IPS-18c (cell line): ENCODE data around the gene GPR180.
"Not testable (repeated sequence)": the region's sequence is repeated elsewhere in the genome, so short reads cannot be mapped to it uniquely, and the experiment has no call there.

Experiments used
- H3K4me3 ChIP-seq: 2 replicates; pipeline ENCODE4 v1.7.0; 2013; ENCODE audit warnings: low read depth, mild to moderate bottlenecking, low read length, moderate library complexity; ENCODE audit not compliant: insufficient read depth
- H3K9me3 ChIP-seq: one replicate; pipeline ENCODE4 v1.6.1; 2013; ENCODE audit warnings: mild to moderate bottlenecking, low read length, moderate library complexity; ENCODE audit not compliant: control insufficient read depth, insufficient read depth

The GPR180 gene

DNA sequence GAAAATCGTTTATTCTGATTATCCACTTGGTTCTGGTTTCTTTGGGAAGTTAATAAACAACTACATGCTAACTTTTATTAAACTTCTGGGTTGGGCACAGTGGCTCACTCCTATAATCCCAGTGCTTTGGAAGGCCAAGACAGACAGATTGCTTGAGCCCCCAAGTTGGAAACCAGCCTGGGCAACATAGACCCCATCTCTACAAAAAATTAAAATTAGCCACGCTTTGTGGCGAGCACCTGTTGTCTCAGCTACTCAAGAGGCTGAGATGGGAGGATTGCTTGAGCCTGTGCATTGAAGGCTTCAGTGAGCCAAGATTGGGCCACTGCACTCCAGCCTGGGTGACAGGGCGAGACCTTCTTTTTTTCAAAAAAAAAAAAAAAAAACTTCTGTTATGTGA lies 21.7 kb downstream of the GPR180 start:
- Histone ChIP-seq H3K4me3 (no peak overlapping the region), H3K9me3 (no peaks in the 10 kb centered on the region)

DNA sequence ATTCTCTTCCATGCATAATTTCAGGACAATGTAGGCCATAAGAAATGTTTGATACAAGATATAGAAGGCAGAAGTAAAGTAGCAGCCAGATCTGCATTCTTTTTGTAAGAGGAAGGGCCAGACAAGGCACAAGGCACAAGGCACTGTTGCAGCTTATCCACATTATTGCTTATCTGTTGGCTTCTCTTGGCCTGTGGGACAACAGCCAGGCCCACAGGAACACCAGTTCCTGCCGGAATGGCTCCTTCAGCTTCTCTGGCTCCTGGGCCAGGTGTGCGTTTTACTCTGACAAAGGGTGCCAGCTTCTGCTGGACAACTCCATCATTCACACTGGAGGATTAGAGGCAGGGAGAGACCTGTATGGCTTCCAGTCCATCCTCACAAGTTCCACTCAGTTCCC lies 29.2 kb downstream of the GPR180 start:
- H3K9me3 ChIP-seq, result no peaks in the 10 kb centered on the region

DNA sequence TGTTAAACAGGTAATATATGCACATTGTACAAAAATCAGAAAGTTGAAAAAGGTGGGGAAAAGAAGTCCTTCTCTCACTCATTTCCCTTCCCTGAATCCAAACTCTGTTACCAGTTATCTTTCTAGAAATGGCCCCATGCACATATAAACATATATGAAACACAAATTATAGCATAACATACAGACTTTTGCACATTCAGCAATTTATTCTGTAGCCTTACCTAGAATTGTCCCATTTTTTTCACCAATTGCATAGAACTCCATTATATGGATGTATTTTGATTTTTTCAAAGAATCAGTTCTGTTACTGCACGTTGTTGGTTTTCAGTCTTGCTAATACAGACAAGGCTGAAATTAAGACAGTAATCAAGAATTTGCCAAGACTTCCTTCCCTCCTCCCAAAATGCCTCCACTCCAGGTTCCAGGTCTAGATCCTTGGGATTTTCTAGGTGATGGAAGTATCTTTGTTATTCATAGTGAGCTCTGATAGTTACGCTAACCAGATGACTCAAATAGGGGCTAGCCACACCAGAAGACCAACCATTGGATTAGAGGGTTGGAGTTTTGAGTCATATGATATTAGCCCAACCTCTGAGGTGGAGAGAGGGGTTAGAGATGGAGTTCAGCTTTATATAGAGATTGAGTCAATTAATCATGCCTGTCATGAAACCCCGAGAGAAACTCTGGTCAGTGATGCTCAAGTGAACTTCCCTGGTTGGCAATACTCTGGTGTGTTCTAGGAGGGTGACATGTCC lies 30.7 kb downstream of the GPR180 start:
- Histone ChIP-seq H3K9me3 (no peaks in the 10 kb centered on the region), H3K4me3 (no peak overlapping the region)

More for the DNA sequence above, 29.2 kb downstream of the GPR180 start:
- no peak overlapping the region for H3K4me3 ChIP-seq

DNA sequence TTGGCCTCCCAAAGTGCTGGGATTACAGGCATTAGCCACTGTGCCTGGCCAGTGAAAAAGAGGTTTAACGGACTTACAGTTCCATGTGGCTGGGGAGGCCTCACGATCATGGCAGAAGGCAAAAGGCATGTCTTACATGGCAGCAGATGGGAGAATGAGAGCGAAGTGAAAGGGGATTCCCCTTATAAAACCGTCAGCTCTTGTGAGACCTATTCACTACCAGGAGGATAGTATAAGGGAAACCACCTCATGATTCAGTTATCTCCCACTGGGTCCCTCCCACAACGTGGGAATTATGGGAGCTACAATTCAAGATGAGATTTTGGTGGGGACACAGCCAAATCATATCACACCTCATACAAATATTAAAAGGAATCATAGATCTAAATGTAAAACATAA lies 34.4 kb downstream of the GPR180 start:
- H3K4me3 ChIP-seq, H3K9me3 ChIP-seq: not testable (repeated sequence)

DNA sequence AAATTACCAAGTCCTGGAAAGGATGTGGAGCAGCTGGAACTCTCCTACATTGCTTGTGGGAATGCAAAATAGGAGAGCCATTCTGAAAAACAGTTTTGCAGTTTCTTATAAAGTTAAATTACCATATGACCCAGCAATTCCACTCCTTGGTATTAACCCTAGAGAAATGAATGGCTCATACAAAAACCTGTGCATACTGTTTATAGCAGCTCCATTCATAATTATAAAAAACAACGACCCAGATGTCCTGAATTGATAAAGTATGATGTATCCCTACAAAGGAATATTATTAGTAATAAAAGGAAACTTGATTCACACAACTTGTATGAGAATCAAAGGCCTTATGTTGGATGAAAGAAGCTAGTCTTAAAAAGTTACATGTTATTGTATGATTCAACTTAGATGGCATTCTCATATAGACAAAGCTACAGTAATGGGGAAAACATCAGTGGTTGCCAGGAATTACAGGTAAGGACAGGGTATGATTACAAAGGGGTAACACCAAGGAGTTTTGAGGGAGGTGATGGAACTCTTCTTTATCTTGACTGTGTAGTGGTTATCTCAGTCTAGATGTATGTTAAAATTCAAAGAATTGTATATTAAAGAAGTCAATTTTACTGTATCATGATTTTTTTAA lies 35.4 kb downstream of the GPR180 start:
- Histone ChIP-seq H3K4me3 (no peak overlapping the region), H3K9me3 (peaks cover 2% of the 10 kb centered on the region)

DNA sequence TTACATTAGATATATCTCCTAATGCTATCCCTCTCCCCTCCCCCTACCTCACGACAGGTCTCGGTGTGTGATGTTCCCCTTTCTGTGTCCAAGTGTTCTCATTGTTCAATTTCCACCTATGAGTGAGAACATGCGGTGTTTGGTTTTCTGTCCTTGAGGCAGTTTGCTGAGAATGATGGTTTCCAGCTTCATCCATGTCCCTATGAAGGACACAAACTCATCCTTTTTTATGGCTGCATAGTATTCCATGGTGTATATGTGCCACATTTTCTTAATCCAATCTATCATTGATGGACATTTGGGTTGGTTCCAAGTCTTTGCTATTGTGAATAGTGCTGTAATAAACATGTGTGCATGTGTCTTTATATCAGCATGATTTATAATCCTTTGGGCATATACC lies 36.0 kb downstream of the GPR180 start:
- not testable (repeated sequence) for H3K9me3 ChIP-seq

DNA sequence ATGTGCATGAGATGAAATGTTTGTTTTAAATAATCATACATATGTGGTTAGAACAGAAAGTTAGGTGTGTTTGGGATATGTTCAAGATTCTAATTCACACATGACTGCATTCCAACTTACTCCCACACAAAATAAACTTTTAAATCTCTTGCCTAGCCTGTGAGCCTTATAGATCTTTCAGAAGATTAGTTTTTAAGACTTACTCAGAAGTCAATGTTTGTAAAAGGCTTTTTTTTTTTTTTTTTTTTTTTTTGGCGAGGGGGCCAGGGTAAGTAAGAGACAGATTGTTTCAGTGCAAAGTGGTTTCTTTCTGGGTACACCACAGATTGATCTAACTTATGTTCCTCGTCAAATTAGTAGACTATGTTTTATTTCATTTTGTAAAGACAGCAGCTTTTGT lies 39.1 kb downstream of the GPR180 start:
- H3K9me3 ChIP-seq, result peaks cover 4% of the 10 kb centered on the region
- no peak overlapping the region for H3K4me3 ChIP-seq

More for the DNA sequence above, 36.0 kb downstream of the GPR180 start:
- not testable (repeated sequence) for H3K4me3 ChIP-seq

DNA sequence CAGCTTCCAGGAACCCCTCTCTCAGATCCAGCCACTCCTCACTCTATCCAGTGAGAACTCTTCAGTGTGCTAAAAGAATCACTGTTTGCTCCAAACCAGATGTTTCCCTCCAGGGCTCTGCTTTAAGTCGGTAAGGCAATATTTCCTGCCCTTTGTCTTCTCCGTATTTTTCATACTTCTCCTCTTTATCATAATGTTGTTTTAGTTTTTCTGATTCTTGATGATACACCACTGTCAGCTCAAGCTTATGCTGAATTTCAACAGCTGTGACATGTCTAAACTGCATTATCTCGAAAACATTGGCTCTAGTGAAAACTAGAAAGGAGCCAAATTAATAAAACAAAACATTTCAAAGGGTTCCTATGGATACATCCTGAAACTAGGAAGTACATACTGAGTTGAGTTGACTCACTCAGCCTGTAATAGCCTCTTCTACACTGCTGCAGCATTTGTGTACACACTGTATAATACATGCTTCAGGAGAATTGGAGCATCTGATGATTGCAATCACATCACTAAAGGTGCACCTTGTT lies 39.8 kb downstream of the GPR180 start:
- Histone ChIP-seq H3K4me3 (no peak overlapping the region), H3K9me3 (peaks cover 4% of the 10 kb centered on the region)

DNA sequence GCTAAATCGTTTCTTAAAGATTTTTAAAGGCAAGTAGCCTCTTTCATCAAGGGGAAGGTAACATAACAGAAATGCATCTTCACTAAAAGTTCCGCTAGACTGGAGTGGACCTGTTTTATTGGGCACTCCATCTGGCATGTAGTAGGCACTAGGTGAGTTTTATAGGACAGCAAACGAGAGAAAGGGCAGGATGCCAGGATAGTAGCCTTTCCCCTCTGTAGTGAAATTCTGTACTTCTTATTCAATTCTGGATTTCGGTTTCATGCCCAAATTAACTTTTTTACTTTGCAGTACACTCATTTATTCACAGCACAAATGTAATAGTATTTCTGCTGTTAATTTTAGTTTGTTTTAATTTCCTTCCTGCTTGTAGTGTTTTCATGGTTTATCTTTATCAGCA lies 45.2 kb downstream of the GPR180 start:
- Histone ChIP-seq H3K4me3 (no peak overlapping the region), H3K9me3 (peaks cover 2% of the 10 kb centered on the region)

DNA sequence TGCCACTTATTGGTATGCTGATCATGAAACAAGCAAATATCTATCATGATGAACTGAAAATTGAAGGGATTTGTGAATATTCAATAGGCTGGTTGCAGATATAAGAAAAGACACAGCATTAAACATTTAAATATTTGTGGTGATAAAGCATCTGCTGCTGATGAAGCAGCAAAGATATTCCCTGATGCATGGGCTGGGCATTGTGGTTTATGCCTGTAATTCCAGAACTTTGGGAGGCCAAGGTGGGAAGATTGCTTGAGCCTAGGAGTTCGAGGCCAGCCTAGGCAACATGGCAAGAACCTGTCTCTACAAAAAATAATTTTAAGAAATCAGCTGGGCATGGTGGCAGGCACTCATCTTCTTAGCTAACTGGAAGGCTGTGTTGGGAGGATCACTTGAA lies 54.5 kb downstream of the GPR180 start:
- Histone ChIP-seq H3K9me3 (no peaks in the 10 kb centered on the region), H3K4me3 (no peak overlapping the region)

DNA sequence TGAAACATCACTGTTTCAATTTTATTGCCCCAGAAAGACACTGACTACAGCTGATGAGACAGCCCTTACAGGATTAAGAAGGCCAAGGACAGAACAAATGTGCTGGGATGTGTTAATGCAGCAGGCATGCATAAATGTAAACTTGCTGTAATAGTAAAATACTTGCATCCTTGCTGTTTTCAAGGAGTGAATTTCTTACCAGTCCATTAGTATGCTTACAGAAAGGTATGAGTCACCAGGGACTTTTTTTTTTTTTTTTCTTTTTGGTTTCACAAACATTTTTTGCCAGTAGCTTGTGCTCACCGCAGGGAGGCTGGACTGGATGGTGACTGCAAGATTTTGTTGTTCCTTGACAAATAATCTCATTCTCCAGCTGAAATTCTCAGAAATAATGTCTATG lies 55.1 kb downstream of the GPR180 start:
- H3K4me3 ChIP-seq, result no peak overlapping the region
- no peaks in the 10 kb centered on the region for H3K9me3 ChIP-seq

DNA sequence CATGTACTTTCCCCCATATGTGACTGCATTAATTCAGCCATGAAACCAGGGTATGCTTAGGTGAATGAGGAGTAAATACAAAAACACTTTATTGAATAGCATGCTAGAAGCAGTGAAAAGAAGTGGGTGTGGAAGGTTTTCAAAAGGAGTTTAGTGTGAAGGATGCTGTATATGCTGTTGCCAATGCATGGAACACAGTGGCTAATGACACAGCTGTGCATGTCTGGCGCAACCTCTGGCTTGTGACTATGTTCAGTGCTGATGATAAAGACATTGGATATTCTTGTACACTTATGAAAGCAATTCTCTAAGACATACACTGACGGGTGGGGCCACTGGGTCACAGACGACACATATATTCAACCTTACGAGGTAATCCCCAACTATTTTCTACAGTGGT lies 55.5 kb downstream of the GPR180 start:
- no peaks in the 10 kb centered on the region for H3K9me3 ChIP-seq
- no peak overlapping the region for H3K4me3 ChIP-seq

DNA sequence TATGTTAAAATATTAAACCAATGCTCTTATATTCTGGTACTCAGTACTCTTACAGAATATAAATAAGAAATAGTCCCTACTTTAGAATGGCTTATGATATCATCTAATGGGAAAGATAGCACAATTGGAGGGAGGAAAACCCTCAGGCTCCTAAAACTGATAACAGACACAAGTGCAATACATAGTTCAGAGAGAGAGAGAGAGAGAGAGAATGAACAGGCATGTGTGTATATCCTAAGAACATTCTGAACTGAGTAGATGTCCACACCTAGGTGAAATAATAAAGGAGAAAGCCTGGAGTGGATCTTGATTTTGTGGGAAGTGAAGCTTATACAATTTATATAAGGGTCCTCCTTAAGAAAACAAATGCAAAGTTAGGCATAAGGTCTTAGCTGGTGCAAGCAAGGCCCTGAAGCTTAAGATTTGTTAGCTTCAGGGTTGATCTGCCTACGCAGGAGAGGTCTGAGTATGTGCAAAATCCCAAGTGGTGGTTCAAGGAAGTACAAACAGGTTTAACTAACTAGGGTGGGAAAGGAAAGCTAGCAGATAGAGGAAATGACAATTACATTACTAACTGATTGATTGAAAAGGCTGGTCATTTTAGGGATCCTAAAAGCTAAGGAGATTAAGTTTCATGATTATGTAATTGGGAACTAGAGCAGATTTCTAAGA lies 57.4 kb downstream of the GPR180 start:
- Histone ChIP-seq H3K4me3 (no peak overlapping the region), H3K9me3 (no peaks in the 10 kb centered on the region)

DNA sequence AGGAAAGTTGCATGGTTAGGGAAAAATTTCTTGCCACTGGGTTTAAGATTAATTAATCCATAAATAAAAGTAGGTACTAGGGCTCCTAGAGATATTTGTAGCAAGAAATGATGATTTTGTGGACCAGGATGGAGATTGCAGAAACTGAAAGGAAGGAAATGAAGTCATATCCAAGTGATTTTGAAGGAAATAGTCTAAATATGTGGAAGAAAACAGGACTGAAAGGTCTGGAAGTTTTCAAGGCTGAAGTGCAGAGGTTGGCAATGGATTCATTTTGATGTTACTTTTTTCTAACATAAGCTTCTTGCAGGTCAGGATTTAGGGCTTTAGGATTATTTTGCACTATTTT lies 57.9 kb downstream of the GPR180 start:
- no peaks in the 10 kb centered on the region for H3K9me3 ChIP-seq

DNA sequence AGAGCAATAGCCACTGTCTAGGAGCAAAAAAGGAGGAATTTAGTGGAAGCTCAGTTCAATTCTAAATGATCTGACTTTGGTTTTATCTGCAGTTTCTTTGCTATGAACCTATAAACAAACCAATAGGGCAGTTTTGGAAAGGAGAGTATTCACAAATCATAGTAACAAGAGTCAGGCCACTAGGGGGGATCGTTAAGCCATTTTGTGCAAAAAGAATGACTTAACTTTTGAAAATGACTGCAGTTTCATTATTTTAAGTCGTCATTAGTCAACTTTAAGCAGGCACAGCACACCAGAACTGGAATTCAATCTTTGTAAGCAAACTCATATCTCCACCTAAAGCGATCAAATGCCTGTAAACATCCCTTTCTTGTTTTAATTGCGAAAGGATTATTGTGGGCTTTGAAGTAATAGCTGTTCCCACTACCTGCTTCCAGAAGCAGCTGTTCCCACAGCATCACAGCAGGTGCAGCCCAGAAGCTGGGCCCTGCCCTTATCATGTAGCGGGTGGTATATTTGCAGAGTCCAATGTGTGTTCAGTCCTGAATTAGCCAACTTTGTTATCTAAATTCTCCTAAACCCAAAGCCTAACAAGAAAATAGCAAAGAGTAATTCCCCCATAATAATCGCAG lies 59.2 kb downstream of the GPR180 start:
- Histone ChIP-seq H3K9me3 (no peaks in the 10 kb centered on the region), H3K4me3 (no peak overlapping the region)

More for the DNA sequence above, 57.9 kb downstream of the GPR180 start:
- no peak overlapping the region for H3K4me3 ChIP-seq

DNA sequence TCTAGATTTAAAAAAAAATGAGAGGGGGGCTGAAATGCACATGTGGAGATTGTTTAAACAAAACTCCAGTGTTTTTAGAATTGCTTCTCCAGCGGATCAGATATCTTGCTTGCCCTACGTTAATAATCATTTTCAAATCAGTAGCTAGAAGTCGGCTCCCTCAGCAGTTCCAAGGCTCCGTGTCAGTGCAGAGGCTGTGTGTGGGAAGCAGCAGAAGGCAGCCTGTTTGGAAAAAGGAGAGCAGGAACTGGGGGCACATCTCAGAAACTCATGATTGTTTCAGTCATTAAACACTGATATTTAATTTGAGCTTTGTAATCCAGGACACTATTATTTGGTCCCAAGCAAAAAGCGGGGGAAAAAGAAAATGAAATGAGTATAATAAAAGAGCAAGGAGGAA lies 59.7 kb downstream of the GPR180 start:
- H3K9me3 ChIP-seq, result no peaks in the 10 kb centered on the region
- H3K4me3 ChIP-seq, result no peak overlapping the region

DNA sequence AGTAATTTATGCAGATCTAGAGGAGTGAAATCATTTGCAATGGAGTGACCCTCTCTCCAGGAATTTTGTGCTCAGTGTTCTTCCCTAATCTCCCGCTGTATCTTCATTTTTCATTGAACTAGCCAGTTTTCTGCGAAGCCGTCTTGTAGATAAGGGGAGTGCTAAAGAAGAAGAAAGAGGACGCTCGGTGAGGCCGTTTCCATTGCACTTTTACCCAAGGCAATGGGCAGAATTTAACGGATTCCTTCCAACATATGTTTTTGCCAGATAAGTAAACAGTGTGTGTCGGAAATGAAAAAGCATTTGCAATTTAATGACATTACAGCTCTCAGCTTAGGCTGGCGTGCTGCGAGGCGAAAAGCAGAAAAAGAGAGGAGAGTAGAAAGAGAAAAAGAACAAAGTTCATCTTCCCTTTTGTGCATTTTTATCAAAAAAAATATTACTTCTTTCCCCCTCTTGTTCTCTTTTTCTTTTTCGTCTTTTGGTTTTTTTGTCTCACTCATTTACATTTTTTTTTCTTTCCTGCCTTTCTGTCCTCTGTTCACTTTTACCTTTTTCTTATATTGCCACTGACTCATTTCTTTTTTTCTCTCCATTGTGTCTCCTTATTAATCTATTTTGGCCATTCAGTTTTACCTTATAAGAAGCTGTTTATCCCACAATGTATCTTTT lies 60.8 kb downstream of the GPR180 start:
- Histone ChIP-seq H3K4me3 (no peak overlapping the region), H3K9me3 (no peaks in the 10 kb centered on the region)
